GM23248 (cell line): ENCODE results near the gene LRIG1.

Experiments used
- EZH2 ChIP-seq: fragments of 200-600 bp; sonication (generic); IDR thresholded peaks from 2 replicates; pipeline ENCODE4 v1.6.1; 2018; ENCODE audit warnings: antibody characterized with exemption, mild to moderate bottlenecking; ENCODE audit not compliant: insufficient read depth, poor library complexity, severe bottlenecking
- EZH2phosphoT487 ChIP-seq: fragments of 200-600 bp; sonication (generic); IDR thresholded peaks from 2 replicates; pipeline ENCODE4 v1.6.1; 2018; ENCODE audit warnings: antibody characterized with exemption, moderate library complexity, mild to moderate bottlenecking, low read depth; ENCODE audit not compliant: insufficient read depth

DNA sequence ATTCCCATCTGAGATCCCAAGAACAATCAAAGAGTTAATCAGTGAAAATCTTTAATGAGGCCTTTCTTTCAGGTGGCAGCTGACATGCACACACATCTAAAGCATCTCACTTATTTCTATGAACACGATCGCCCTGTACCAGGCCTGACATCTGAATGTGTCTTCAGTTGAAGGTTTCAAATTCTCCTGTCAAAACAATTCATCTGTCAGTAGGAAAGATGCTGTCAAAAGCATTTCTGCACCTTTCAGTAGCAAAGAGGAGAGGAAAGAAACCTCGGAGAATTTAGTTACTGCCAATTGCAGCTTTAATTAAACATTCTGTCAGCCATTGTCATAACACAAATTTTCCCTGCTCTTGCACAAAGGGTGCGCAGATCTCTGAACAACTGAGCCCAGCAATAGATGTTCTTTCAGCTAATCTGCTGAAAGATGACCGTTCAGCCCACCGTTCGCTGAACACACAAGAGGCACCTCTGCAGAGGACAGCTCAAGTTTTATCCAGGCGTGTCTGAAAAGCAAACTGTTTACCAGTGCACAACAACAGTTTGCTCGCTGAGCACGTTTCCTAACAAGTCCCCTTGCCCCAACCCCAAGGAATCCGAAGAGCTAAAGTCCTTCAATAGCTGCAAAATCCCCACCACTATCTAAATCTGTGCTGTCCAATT, 34.1 kb downstream of the LRIG1 start:
- TF ChIP-seq EZH2 (no peak), EZH2phosphoT487 (no peak)
